ENCODE results near the gene AIG1.
"Not testable (repeated sequence)": the region's sequence is repeated elsewhere in the genome, so short reads cannot be mapped to it uniquely, and the experiment has no call there.

Gene AIG1

DNA sequence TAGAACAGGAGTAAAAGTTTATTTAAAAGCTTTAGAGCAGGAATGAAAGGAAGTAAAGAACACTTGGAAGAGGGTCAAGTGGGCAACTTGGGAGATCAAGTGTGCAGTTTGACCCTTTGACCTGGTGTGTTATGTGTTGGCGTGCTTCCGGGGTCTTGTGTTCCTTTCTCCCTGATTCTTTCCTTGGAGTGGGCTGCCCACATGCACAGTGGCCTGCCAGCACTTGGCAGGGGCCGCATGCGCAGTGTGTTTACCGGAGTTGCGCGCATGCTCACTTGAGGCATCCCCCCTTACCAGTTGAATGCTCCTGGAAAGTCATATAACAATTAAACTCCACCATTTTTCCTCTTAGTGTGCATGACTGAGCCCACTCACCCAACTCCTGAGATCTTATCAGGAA lies 229.5 kb downstream of the AIG1 start:
- no peak for DNase-seq

DNA sequence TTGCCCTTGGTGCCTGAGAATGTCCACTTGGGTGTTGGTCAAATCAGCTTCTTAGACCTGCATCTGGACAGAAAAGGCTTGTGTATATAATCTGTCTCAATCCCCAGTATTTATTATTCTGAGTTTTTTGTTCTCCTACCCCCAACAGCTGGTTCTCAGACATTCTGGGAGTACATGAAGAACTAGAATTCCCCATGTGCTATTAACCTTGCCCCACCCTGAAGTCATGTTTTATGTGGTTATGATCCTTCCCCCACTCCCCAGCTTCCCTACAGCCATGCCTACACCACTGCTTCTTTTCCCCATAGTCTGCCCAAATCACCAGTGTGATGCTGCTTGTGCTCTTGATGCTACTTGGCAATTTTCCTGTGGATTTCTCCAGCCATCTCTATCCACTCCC lies 232.8 kb downstream of the AIG1 start:
- no peak for DNase-seq

DNA sequence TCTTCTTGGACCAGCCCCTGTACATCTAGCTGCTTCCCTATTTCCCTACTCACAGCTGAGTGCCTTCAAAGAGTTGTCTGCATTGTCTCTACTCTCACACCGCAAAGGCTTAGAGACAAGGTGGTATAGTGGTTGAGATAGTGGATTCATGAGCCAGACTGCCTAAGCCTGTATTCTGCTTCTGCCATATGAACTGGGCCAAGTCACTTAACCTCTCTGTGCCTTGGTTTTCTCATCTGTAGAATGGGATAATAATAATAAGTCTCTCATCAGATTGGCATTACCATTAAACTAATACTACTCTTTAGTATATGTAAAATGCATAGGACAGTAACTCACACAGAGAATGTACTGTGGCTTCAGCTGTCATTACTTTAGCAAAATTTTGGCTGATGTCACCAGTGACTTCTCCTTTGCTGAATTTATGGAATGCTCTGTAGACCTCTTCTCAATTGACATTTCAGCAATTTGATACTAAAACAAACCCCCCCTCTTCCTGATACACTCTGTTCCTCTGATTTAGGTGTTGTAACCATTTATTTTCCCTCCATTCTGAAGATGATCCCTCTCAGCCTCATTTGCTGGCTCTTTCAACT lies 233.7 kb downstream of the AIG1 start:
- DNase-seq = no peak

DNA sequence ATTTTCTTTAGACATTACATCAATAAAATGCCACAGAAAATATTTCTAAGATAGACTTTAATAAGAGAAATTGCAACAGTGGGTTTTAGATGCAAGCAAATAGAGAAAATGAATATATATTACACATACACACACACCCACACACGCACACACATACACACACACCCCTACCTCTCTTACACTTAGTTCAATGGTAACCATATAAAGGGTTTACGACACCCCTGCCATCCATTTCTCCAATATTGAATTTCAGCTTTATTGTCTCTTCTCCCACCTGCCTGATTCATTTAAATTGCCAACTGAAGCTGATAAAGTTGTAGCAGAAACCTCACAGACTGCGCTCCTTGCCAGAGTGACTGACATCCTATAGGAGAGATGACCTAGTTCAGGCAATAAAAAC lies 235.2 kb downstream of the AIG1 start:
- DNase-seq = no peak

DNA sequence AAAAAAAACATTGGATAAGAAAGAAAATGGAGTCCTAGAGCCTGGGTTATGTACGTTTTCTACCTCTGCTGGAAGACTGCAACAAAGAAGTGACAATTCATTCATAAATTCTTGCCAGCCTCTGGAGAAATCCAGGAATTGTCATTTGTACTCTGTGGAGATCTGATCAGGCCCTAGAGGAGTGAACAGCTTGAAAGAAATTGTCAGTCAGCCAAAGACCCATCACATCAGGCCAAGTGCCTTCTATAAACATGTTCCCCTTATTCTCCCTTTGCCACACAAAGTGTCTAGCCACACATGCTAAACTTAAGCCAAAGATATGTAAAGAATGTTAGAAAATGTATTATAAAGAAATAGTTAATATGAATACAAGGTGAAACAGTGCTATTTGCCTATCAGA lies 237.4 kb downstream of the AIG1 start:
- no peak for DNase-seq

DNA sequence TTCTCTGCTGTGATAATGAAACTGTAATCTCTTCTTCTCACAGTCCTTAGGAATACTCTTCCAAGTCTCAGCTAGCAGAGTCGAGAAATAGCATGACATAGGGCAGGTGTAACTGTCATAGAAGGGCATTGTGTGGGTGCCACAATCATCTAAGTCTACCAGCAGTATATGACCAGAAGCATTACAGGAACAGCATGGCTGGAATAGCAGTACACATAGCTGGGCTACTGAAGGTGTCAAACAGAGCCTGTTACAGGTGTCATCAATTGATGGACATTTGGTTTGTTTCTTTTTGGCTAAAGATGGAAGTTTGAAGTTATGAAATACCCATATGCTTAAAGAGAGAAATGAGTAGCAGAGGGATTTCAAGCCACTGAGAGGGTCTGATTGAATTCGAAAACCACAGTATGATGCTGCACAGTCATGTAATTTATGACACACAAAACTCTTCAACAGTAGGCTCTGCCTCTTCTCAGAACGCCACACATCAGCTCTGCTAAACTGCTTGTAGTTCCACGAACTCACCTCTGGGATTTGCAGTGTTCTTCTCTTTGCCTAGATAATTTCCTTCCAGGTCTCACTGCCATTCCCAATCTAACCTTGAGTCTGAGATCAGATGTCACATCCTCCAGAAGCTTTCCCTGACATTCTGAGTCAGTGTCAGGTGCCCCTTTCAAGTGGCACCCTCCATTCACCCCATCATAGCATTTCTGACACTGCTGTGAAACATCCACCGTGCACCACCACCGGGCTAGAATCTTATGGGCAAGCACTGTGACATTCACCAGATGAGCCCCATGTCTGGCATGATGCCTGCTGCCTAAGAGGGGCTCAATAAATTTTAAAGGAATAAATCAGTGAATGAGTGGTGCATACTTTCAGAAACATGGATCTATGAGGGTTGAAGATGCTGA lies 238.8 kb downstream of the AIG1 start:
- no peak for DNase-seq

DNA sequence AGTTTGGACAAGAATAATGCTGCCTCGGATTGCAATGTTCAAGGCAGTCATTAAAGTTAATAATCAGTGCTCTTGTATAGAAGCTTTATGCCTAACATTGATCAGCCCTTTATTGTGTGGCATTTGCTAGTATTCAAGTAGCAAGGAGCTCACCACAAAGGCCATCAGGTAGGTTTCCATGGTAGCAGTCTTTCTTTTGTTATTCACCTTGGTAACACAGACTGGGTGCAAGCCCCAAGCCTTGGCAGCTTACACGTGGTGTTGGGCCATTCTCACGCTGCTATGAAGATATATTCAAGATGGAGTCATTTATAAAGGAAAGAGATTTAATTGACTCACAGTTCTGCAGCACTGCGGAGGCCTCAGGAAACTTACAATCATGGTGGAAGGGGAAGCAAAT lies 240.5 kb downstream of the AIG1 start:
- no peak for DNase-seq

DNA sequence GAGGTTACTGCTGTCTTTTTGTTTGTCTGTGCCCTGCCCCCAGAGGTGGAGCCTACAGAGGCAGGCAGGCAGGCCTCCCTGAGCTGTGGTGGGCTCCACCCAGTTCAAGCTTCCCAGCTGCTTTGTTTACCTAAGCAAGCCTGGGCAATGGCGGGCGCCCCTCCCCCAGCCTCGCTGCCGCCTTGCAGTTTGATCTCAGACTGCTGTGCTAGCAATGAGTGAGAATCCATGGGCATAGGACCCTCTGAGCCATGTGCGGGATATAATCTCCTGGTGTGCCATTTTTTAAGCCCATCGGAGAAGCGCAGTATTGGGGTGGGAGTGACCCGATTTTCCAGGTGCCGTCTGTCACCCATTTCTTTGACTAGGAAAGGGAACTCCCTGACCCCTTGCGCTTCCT lies 247.1 kb downstream of the AIG1 start:
- not testable (repeated sequence) for DNase-seq

DNA sequence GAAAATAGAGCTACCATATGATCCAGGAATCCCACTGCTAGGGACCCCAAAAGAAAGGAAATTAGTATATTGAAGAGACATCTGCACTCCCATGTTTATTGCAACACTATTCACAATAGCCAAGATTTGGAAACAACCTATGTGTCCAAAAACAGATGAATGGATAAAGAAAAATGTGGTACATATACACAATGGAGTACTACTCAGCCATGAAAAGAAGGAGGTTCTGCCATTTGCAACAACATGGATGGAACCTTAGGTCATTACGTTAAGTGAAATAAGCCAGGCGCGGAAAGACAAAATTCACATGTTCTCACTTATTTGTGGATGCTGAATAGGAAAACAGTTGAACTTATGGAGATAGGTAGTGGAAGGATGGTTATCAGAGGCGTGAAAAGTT lies 252.5 kb downstream of the AIG1 start:
- DNase-seq = no peak

DNA sequence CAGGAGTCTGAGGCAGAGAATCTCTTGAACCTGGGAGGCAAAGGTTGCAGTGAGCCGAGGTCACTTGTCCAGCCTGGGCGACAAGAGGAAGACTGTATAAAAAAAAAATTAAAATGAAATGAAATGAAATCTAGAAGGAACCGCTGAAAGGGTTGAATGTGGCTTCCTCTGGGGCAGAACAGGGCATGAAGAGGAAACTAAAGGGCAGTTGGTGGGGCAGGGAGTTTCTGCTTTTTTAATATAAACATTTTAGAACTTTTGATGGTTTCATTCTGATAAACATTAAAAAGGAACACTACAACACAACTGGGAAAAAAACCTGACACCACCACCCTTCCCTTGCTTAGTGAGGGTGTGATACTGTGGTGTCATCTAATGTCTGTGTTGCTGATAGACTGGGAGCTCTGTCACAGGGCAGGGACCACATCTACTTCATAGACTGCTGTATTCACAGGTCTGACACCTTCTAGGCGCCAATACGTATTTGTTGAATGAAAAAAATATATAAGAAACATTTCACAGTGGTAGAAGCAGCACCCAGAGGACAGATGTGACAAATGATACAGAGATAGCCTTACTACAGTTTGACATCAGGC lies 260.9 kb downstream of the AIG1 start:
- DNase-seq = no peak

DNA sequence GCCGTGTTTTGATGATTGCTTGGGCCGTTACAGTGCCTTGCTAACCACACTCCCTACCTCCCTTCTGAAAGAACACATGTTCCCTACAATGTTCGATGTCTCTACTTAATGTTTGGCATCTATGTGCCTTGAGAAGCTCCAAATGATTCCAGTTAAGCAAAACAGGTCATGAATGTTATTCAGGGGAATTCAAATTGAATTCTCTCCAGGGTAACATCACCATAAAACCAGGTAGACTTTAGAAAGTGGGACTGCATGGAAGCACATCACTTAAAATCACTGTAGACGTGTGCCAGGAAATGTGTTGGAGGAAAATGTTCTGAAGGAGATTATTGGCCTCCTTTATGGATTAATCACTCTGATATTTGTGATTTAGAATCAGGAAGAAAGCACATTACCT lies 261.7 kb downstream of the AIG1 start:
- DNase-seq = no peak

DNA sequence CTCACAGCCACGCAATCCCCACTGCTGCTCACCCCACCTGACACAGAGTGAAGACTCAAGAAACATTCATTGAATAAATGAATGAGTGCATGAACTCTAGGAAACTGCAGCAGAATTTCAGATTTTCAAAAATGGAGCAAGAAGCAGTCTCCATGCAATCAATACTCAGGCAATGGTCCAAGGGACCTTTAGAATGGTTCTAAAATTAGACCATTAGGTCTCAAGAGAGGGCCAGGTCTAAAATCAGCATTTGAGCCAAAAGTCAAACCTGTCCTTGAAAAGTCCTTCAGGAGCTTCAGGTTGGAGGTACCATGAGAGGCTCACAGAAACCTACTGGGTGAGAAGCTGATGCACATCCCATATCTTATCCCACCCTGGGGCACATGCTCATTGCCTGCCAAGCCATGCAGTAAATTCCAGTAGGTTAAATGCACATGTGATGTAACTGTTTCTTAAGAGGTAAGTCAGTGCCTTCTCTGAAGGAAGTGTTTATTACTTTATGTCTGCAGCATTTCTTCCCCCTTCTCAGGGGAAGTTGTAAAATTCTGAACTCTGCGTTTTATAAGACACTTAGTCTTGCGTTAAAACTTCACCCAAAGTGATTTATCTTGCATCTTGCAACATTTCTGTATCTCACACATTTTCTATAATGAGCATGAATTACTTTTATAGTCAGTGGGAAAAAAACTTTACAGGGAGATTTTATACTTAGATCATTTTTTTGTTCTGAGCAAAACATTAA lies 263.2 kb downstream of the AIG1 start:
- no peak for DNase-seq

DNA sequence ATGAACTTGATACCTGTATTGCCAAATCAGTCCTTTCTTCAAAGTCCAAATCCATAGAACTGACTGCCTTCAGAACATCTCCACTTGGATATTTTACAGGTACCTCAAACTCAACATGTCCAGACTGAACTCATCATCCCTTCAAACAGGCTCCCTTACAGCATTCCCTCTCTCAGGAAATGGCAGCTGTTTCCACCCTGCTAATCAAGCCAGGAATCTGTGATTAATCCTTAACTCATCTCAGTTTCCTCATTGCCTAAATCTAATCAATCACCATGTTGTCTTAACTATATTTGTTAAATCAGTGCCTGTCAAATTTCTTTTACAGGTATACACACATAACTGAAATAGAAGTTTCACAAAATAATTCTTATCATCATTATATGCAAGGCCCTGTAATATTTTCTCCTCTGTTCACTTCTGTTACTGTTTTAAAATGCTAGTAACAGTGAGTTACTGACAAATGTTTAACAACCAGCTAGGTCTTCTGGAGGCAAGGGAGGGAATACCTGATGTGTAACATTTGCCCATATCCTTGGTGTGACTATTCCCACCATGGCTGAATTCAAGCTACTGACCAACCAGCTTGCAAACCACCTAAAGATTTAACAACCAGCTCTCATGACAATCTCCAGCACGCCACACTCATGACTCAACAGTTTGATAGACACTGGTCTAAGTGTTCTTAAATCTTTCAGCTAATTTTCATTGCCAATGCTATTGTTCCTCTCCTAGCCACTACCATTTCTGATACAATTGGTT lies 264.9 kb downstream of the AIG1 start:
- DNase-seq = no peak

DNA sequence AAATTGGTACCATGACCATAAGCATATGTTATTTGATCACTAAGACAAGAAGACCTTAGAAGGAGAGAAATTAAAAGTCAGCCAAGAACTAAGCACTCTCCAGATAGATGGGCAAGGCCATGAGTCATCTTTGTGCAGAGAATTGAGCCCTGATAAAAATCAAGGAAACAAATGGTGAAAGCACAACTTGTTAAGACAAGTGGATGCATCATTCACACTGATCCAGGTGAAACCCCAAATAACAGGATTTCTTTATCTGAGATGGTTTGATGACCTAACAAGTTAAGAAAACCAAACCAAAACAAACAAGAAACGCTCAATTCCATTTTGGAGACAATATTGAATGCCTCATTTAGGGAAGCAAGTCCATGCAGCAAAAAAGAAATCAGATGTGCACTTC lies 268.2 kb downstream of the AIG1 start:
- no peak for DNase-seq

DNA sequence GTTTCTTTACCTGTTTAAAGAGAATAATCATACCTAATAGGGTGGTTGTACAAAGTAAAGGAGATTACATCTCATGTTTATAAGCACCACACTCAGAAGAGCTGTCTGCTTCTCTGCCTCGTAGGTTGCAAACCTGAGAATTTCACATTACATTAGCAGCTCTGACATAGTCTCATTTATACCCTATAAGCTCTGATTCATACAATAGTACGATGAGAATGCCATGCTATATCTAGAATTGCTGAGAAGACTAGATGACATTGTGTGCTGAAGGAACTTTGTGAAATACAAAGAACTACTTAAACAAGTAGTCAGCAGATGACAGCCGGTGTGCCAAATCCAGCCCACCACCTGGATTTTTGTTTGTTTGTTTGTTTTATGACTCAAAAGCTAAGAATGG lies 268.6 kb downstream of the AIG1 start:
- DNase-seq = no peak

DNA sequence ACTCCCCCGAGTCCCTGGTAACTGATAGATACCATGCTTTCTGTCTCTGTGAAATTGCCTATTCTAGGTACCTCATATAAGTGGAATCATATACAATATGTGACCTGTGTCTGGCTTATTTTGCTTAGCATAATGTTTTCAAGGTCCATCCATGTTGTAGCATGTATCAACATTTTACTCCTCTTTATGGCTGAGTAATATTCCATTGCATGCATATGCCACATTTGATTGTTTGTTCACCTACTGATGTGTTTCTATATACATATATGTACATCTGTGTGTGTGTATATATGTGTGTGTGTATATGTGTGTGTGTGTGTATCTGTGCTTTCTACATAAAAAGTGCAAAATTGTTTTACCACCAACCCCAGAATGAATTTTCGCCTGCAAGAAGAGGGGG lies 270.7 kb downstream of the AIG1 start:
- DNase-seq = no peak

DNA sequence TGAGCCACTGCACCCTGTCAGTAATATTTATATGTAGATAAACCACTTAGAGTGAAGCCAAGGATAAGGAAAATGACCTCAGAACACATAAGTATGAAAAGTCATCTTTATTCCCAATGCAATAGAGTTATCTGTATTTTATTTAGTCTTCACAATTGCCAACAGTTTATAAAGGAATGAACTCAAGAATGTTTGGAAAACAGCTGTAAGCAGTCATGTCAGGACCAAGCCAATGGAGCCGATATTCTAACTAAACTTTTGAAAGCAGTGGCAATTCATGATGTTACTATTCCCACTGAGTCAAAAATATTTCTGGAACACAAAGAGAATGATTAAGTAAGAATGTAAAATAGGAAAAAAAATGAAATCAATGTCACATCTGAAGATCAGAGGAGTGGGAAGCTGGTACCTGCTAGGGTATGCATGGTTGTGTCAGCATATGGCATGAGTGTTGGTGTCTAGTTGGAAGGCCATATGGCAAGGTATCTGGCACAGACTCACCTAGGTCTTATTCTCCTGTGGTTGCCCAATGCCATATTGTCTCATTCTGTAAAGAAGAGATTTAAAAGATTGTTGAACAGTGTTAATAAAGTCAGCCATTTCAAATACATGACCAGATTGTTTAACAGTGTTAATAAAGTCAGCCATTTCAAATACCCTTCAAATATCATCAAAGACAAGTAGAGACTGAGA lies 271.6 kb downstream of the AIG1 start:
- no peak for DNase-seq

DNA sequence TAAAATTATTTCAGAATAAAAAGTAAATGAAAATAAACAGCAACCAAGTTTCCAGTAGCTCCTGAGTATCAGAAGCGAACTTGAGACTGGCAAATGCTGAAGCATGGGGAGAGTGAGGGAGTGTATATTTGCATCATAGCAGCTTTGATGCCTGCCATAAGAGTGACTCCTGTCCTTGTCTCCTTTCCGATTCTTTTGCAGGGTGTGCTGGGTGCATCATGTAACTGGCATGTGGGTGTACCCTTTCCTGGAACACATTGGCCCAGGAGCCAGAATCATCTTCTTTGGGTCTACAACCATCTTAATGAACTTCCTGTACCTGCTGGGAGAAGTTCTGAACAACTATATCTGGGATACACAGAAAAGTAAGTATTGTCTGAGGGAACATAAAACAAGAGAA lies 272.4 kb downstream of the AIG1 start:
- no peak for DNase-seq

DNA sequence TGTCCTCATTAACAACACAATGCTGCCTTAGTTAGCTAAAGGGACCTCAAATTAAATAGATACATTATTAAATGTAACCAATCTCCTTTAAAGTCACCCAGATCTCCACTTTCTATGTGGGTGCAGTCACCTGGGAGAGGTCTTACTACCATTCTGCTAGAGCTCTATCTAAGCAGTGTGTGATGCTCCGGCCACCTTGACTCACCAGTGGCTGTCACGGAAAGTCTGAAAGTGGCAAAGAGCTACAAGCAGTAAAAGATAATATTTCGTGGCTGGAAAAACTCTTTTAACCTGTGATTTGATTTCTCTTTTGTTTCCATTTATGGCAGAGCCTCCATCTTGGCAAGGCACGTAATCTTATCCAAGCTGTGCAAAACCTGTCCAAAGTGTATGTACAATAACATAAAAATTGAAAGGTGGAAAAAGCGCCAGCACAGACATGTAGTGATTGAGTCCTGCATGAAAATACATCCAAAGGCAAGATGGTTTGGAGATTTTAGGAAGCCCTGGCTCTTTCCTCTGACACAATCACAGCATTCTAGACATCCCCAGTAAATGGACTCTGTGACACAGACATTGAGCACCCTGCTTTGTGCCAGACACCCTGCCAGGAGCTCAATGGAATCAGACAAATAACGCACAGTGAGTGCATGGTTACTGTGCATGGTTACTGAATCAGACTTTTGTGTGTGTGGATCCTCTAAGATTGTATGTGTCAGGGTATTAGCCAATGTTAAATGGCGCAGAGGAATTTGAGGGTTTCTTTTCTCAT lies 273.2 kb downstream of the AIG1 start:
- no peak for DNase-seq

DNA sequence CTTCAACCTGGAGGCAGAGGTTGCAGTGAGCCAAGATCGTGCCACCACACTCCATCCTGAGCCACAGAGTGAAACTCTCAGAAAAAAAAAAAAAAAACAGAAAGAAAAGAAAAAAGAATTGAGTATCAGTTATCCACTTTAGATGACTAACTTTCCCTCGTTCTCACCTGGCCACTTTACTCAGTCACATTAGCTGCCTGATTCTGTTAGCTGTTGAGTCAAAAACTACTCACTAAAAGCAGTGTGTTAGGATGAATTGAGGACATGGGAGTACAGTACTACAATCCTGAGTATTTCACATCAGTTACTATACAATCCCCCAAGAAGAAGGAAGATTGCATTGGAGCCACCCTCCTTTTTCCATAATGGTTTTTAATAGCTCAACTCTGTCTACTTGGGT lies 275.2 kb downstream of the AIG1 start:
- no peak for DNase-seq

DNA sequence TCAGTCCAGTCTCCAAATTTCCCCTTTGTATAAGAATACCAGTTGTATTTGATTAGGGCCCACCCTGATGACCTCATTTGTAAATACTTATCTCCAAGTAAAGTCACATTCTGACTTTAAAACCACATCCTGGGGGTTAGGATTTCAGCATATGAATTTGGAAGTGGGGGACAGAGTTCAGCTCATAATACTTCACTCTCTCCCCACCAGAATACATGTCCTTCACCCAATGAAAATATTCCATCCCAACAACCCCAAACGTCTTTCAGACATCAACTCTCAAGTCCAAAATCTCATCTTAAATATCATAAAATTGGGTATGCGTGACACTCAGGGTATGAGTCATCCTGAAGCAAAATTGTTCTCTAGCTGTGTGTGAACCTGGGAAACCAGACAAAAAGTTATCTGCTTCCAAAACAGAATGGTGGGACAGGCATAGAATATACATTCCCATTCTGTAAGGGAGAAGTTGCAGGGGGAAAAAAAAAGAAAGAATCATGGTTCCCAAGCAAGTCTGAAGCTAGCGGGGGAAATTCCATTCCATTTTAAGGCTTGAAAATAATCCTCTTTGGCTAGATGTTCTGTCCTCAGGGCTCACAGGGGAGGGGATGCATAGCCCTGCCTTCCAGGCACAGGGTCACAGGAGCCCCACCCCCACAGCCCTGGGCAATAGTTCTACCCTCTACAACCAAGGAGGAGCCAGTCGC lies 275.9 kb downstream of the AIG1 start:
- no peak for DNase-seq

Data from CD4-positive, alpha-beta T cell treated with Interferon alpha-2 for 1 hour (primary cell).